HEK293 (cell line): ENCODE results near the gene ATP6V0A1.

ENCODE experiments used
- CTCF ChIA-PET: fragments of 350-600 bp; formaldehyde crosslinking; extraction: SDS; loops from one replicate; lab custom pipeline; 2021; ENCODE audit warnings: antibody characterized with exemption; lab: Yijun Ruan, JAX
- POLR2A ChIA-PET: fragments of 300-600 bp; formaldehyde crosslinking; extraction: SDS; loops from one replicate; lab custom pipeline; 2020; ENCODE audit warnings: antibody characterized with exemption, inconsistent platforms; lab: Yijun Ruan, JAX
- H3K27ac ChIP-seq: fragments of 200-500 bp; sonication (Bioruptor generic); 2 replicates; pipeline ENCODE4 v1.5.1; 2014; ENCODE audit warnings: low read depth, low read length, control low read depth, inconsistent platforms; ENCODE audit errors: extremely low read depth
- H3K36me3 ChIP-seq, 2 experiments: fragments of 200-500 bp in 1 of 2; sonication (Bioruptor generic) in 1 of 2; 1 replicate in 1 of 2; 2 replicates in 1 of 2; pipeline ENCODE4 v1.5.1; 2014 to 2017; ENCODE audit warnings: inconsistent platforms in 2 of 2, low read length in 2 of 2; ENCODE audit not compliant: control insufficient read depth in 2 of 2, insufficient read depth in 1 of 2
- H3K4me1 ChIP-seq: fragments of 200-500 bp; sonication (Bioruptor generic); 2 replicates; pipeline ENCODE4 v1.5.1; 2014; ENCODE audit warnings: mild to moderate bottlenecking, low read length, inconsistent platforms; ENCODE audit not compliant: control insufficient read depth, insufficient read depth
- H3K4me3 ChIP-seq: 2 replicates; pipeline ENCODE4 v1.5.1; 2011; ENCODE audit warnings: low read depth, mild to moderate bottlenecking, control low read depth, low read length, moderate library complexity
- H3K9me3 ChIP-seq: fragments of 200-500 bp; sonication (Bioruptor generic); 2 replicates; pipeline ENCODE4 v1.5.1; 2014; ENCODE audit warnings: low read depth, low read length, inconsistent platforms; ENCODE audit not compliant: control insufficient read depth, insufficient read depth
- EGR2 ChIP-seq: fragments of 450-650 bp; formaldehyde crosslinking; IDR thresholded peaks from 2 replicates; pipeline ENCODE4 v1.5.1; 2016; ENCODE audit warnings: low read depth, missing biosample characterization, missing genetic modification characterization
- HOXC10 ChIP-seq: sonication (generic); formaldehyde crosslinking; IDR thresholded peaks from 2 replicates; pipeline ENCODE4 v1.8.1; 2023; ENCODE audit warnings: mild to moderate bottlenecking, missing genetic modification reagents
- HOXD13 ChIP-seq: sonication (generic); formaldehyde crosslinking; IDR thresholded peaks from 2 replicates; pipeline ENCODE4 v1.8.0; 2022; ENCODE audit warnings: missing genetic modification reagents, borderline replicate concordance
- IKZF3 ChIP-seq: fragments of 450-650 bp; IDR thresholded peaks from 2 replicates; pipeline ENCODE4 v1.5.0; 2018; ENCODE audit warnings: missing biosample characterization, mild to moderate bottlenecking, missing genetic modification characterization, moderate library complexity
- KLF16 ChIP-seq: fragments of 450-650 bp; formaldehyde crosslinking; IDR thresholded peaks from 2 replicates; pipeline ENCODE4 v1.5.1; 2017; ENCODE audit warnings: missing biosample characterization, missing genetic modification characterization
- KLF8 ChIP-seq: fragments of 450-650 bp; formaldehyde crosslinking; IDR thresholded peaks from 2 replicates; pipeline ENCODE4 v1.5.1; 2016; ENCODE audit warnings: missing biosample characterization, missing genetic modification characterization
- MEIS1 ChIP-seq: sonication (generic); formaldehyde crosslinking; IDR thresholded peaks from 2 replicates; pipeline ENCODE4 v1.8.1; 2022; ENCODE audit warnings: missing genetic modification reagents, mild to moderate bottlenecking, borderline replicate concordance
- OVOL3 ChIP-seq: fragments of 450-650 bp; formaldehyde crosslinking; IDR thresholded peaks from 2 replicates; pipeline ENCODE4 v1.5.1; 2016; ENCODE audit warnings: missing biosample characterization, missing genetic modification characterization
- SP7 ChIP-seq: fragments of 450-650 bp; formaldehyde crosslinking; IDR thresholded peaks from 2 replicates; pipeline ENCODE4 v1.5.1; 2016; ENCODE audit warnings: missing biosample characterization, missing genetic modification characterization
- ZBTB1 ChIP-seq: fragments of 450-650 bp; formaldehyde crosslinking; IDR thresholded peaks from 2 replicates; pipeline ENCODE4 v1.5.1; 2016; ENCODE audit warnings: missing biosample characterization, missing genetic modification characterization
- ZNF202 ChIP-seq: fragments of 450-650 bp; formaldehyde crosslinking; IDR thresholded peaks from 2 replicates; pipeline ENCODE4 v1.5.1; 2016; ENCODE audit warnings: missing biosample characterization, missing genetic modification characterization, borderline replicate concordance
- ZNF223 ChIP-seq: fragments of 450-650 bp; formaldehyde crosslinking; IDR thresholded peaks from 2 replicates; pipeline ENCODE4 v1.5.1; 2016; ENCODE audit warnings: missing biosample characterization, missing genetic modification characterization
- ZNF248 ChIP-seq: fragments of 450-650 bp; formaldehyde crosslinking; IDR thresholded peaks from 2 replicates; pipeline ENCODE4 v1.5.1; 2017; ENCODE audit warnings: missing biosample characterization, missing genetic modification characterization
- ZNF335 ChIP-seq: fragments of 450-650 bp; formaldehyde crosslinking; conservative IDR thresholded peaks from 2 replicates; pipeline ENCODE4 v1.5.1; 2016; ENCODE audit warnings: missing biosample characterization, missing genetic modification characterization
- ZNF350 ChIP-seq: fragments of 450-650 bp; formaldehyde crosslinking; IDR thresholded peaks from 2 replicates; pipeline ENCODE4 v1.5.0; 2017; ENCODE audit warnings: missing biosample characterization, mild to moderate bottlenecking, missing genetic modification characterization
- ZNF394 ChIP-seq: fragments of 450-650 bp; formaldehyde crosslinking; IDR thresholded peaks from 2 replicates; pipeline ENCODE4 v1.5.1; 2016; ENCODE audit warnings: missing biosample characterization, missing genetic modification characterization, mild to moderate bottlenecking, moderate library complexity, borderline replicate concordance
- ZNF426 ChIP-seq: fragments of 450-650 bp; formaldehyde crosslinking; IDR thresholded peaks from 2 replicates; pipeline ENCODE4 v1.5.1; 2017; ENCODE audit warnings: missing biosample characterization, missing genetic modification characterization, mild to moderate bottlenecking, inconsistent platforms, moderate library complexity
- ZNF558 ChIP-seq: fragments of 450-650 bp; formaldehyde crosslinking; IDR thresholded peaks from 2 replicates; pipeline ENCODE4 v1.5.1; 2016; ENCODE audit warnings: missing biosample characterization, missing genetic modification characterization
- ZNF76 ChIP-seq: fragments of 450-650 bp; formaldehyde crosslinking; IDR thresholded peaks from 2 replicates; pipeline ENCODE4; 2016; ENCODE audit warnings: low read depth, missing biosample characterization, missing genetic modification characterization, borderline replicate concordance
- TF ChIP-seq, protein P1 (sequence below): fragments of 450-650 bp; formaldehyde crosslinking; IDR thresholded peaks from 2 replicates; pipeline ENCODE4 v1.5.1; 2016; ENCODE audit warnings: missing biosample characterization, missing genetic modification characterization

The ATP6V0A1 gene

DNA sequence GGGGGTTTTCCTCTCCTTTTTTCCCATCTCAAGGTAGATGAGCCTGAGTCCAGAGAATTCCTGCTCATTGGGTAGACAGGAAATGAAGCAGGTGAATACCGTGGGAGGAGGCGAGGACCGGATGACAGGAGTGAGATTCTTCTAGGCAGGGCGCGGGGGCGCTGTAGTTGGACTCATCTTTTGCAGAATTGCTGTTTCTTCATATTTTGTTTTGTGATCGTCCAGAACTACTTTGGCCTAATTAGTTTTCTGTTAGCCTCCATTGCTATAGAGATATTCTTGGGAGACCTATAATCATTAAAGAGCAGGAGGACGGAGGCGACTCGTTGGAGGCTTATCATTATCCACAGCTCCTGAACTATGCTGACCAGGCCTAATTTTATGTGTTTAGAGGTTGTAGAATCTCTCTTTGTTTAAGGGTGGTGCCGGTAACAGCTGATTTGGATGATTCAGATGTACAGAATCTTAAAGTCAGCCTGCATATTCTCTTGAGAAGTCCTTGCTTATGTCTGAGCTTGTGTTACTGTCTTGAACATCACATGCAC is 650 bp downstream of the ATP6V0A1 start (continued):
- TF ChIP-seq HOXC10 (CRISPR knock-in tag): no peak
- TF ChIP-seq SP7: no peak
- TF ChIP-seq KLF8 (tag by site-specific recombination): no peak
- no peak for TF ChIP-seq ZNF558
- no peak for TF ChIP-seq ZNF426 (tag by site-specific recombination)
- TF ChIP-seq ZNF223: peak; percentile 87
- TF ChIP-seq OVOL3 (tag by site-specific recombination): no peak
- TF ChIP-seq, all 188 proteins: peak for 12

DNA sequence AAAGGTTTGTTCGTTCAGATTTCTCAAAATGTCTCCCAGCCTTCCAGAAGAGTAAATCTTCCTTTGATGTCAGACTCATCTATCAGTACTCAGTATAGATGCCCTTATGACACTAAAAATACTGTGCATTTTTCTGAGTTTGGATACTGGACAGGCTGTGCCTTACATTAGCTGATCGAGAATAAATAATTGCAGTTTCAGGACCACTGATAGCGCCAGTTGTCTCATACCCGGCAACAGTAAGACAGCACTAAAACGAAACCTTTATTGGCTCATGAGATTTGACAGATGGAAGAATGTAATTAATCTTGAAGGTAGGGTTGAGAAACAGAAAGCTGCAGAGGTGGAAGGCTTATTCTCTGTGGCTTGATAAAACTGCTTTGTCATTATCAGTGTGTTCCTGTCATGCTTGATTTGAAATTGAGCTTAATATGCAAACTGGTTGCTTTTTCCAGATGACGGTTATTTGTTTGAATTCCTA is 1.2 kb downstream of the ATP6V0A1 start:
- TF ChIP-seq ZNF248 (tag by site-specific recombination) (no peak), MEIS1 (CRISPR knock-in tag) (0 out of 2 replicates have a peak, but pooled peaks have one; percentile 18), ZNF335 (peak; percentile 21)
- TF ChIP-seq, protein P1, sequence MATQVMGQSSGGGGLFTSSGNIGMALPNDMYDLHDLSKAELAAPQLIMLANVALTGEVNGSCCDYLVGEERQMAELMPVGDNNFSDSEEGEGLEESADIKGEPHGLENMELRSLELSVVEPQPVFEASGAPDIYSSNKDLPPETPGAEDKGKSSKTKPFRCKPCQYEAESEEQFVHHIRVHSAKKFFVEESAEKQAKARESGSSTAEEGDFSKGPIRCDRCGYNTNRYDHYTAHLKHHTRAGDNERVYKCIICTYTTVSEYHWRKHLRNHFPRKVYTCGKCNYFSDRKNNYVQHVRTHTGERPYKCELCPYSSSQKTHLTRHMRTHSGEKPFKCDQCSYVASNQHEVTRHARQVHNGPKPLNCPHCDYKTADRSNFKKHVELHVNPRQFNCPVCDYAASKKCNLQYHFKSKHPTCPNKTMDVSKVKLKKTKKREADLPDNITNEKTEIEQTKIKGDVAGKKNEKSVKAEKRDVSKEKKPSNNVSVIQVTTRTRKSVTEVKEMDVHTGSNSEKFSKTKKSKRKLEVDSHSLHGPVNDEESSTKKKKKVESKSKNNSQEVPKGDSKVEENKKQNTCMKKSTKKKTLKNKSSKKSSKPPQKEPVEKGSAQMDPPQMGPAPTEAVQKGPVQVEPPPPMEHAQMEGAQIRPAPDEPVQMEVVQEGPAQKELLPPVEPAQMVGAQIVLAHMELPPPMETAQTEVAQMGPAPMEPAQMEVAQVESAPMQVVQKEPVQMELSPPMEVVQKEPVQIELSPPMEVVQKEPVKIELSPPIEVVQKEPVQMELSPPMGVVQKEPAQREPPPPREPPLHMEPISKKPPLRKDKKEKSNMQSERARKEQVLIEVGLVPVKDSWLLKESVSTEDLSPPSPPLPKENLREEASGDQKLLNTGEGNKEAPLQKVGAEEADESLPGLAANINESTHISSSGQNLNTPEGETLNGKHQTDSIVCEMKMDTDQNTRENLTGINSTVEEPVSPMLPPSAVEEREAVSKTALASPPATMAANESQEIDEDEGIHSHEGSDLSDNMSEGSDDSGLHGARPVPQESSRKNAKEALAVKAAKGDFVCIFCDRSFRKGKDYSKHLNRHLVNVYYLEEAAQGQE (tag by site-specific recombination): peak; percentile 94
- peak overlapping the region; percentile 73 for H3K27ac ChIP-seq
- H3K4me3 ChIP-seq: peak overlapping the region; percentile 80
- CTCF ChIA-PET: interaction anchor here (0.5 to 2.5 kb wide), 14 partner anchors 9 to 552 kb away, joined by 3 to 12 read pairs (median 3); partner anchors contain the start of genes CAVIN1 and STAT3
- POLR2A ChIA-PET: interaction anchor here (3.7 kb wide), 1 partner anchor 36 kb away, joined by 25 read pairs; the partner anchor contains the start of gene CAVIN1
- H3K4me1 ChIP-seq: peaks cover 5% of the 10 kb centered on the region
- H3K36me3 ChIP-seq: peaks cover 27 to 35% of the 10 kb centered on the region in 2 experiments
- H3K9me3 ChIP-seq: no peaks in the 10 kb centered on the region

- H3K36me3 ChIP-seq: peaks cover 29 to 37% of the 10 kb centered on the region in 2 experiments
- CTCF ChIA-PET: interaction anchor here (0.5 to 2.5 kb wide), 12 partner anchors 8 to 72 kb away, joined by 3 to 12 read pairs (median 4); partner anchors contain the start of genes CAVIN1 and STAT3
- H3K9me3 ChIP-seq: no peaks in the 10 kb centered on the region
- no peak for TF ChIP-seq ZNF335
- H3K4me1 ChIP-seq: peaks cover 5% of the 10 kb centered on the region
- H3K27ac ChIP-seq: no peak overlapping the region
- POLR2A ChIA-PET: interaction anchor here (3.7 kb wide), 1 partner anchor 37 kb away, joined by 25 read pairs; the partner anchor contains the start of gene CAVIN1
- H3K4me3 ChIP-seq: no peak overlapping the region
Observed at GRCh38 chr17:42460371-42460770, 1.7 kb downstream of the ATP6V0A1 start.

GRCh38 chr17:42463976-42464400 is 5.3 kb downstream of the ATP6V0A1 start:
- H3K4me1 ChIP-seq: peaks cover 7% of the 10 kb centered on the region
- CTCF ChIA-PET: interaction anchor here (0.6 to 1.9 kb wide), 3 partner anchors 54 to 242 kb away, joined by 3 to 8 read pairs (median 4); no protein-coding TSS in a partner anchor
- no peak overlapping the region for H3K27ac ChIP-seq
- POLR2A ChIA-PET: interaction anchor here (0.6 kb wide), 1 partner anchor 130 kb away, joined by 4 read pairs; no protein-coding TSS in a partner anchor
- TF ChIP-seq ZNF76 (tag by site-specific recombination) (no peak), ZNF202 (tag by site-specific recombination) (no peak), ZNF350 (no peak), EGR2 (tag by site-specific recombination) (no peak), KLF16 (no peak), HOXD13 (no peak), ZBTB1 (tag by site-specific recombination) (no peak), ZNF394 (tag by site-specific recombination) (no peak), IKZF3 (tag by site-specific recombination) (no peak)
- no peak overlapping the region for H3K4me3 ChIP-seq
- peaks cover 58 to 69% of the 10 kb centered on the region in 2 experiments for H3K36me3 ChIP-seq
- no peaks in the 10 kb centered on the region for H3K9me3 ChIP-seq
